ENCODE results near the gene EMC8.

The EMC8 gene

DNA sequence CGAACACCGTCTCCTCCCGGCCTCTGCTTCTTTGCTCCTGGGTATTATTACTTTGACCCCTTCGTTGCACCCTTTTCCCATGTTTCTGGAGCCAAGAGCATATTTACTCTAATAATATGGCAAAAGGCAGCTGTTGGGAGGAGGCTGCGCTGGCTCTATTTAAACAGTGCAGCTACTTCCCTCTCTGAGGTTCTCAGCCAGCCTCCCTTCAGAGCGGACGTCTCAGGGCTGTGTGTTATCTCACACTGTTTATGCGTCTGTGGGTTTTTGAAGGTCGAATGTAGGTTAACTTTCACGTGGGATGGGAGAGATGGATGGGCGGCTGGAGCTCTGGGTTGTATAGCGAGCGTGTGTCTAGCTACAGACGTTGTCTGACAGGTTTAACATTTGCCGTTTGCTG lies 45.4 kb upstream of the EMC8 start:
- no peak for DNase-seq (ENCODE audit: low spot score)
- peak overlapping the region; percentile 17 for H3K4me3 ChIP-seq
- TF ChIP-seq, protein P1, sequence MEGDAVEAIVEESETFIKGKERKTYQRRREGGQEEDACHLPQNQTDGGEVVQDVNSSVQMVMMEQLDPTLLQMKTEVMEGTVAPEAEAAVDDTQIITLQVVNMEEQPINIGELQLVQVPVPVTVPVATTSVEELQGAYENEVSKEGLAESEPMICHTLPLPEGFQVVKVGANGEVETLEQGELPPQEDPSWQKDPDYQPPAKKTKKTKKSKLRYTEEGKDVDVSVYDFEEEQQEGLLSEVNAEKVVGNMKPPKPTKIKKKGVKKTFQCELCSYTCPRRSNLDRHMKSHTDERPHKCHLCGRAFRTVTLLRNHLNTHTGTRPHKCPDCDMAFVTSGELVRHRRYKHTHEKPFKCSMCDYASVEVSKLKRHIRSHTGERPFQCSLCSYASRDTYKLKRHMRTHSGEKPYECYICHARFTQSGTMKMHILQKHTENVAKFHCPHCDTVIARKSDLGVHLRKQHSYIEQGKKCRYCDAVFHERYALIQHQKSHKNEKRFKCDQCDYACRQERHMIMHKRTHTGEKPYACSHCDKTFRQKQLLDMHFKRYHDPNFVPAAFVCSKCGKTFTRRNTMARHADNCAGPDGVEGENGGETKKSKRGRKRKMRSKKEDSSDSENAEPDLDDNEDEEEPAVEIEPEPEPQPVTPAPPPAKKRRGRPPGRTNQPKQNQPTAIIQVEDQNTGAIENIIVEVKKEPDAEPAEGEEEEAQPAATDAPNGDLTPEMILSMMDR (IDR thresholded peaks at IDR 0.05), result no peak
- no peak overlapping the region for H3K27ac ChIP-seq

DNA sequence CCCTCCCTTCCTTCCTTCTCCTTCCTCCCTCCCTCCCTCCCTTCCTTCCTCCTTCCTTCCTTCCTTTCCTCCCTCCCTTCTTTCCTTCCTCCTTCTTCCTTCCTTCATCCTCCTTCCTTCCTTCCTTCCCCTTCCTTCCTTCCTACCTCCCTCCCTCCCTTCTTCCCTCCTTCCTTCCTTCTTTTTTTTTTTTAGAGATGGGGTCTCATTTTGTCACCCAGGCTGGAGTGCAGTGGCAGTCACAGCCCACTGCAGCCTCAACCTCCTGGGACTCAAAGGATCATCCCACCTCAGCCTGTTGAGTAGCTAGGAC lies 44.8 kb upstream of the EMC8 start:
- Histone ChIP-seq H3K27ac (no peak overlapping the region), H3K4me3 (no peak overlapping the region)
- TF ChIP-seq, protein P1 (IDR thresholded peaks at IDR 0.05), result no peak
- DNase-seq (ENCODE audit: low spot score), result no peak

DNA sequence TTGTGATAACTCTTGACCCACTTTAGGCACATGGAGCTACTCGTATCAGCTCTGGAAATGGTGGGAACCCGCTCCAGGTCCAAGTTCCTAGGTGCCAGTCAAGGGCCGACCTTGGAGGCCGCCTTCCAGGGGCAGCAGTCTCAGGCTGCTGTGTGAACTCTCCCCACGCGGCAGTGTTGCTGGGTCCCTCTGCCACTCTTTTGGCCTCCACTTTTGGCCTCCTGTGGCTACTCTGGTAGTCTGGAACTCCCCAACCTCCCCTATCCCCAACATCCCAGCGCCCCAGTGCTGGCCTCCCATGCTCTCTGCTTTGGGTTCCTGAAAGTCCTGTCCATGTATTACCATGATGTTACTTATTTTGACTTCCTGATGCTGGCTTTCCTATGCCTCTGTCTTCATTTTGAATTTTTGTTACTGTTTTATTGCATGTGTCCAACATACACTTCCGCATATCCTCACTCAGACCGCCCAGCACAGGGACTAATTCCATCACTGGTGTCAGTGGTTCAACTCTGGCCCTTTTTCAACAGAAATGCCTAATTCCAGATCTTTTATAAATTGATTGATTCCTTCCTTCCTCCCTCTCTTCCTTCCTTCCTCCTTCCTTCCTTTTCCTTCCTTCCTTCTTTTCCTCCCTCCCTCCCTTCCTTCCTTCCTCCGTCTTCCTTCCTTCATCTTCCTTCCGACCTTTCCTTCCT lies 44.3 kb upstream of the EMC8 start:
- Histone ChIP-seq H3K4me3 (no peak overlapping the region), H3K27ac (no peak overlapping the region)
- TF ChIP-seq, protein P1 (IDR thresholded peaks at IDR 0.05), result no peak
- DNase-seq (ENCODE audit: low spot score), result no peak

DNA sequence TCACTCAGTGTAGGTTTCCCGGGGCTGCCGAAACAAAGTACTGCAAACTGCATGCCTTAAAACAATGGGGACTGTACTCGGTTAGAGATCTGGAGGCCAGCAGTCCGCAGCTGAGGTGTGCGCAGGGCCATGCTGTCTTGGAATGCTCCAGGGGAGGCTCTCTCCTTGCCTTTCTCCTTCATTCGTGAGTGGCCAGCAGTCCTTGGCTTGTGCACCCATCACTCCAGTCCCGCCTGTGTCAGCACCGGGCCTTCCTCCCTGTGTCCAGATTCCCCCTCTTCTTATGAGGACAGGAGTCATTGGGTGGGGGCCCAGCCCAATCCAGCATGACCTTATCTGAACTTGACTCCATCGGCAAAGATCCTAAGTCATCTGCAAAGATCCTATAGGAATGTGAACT lies 43.5 kb upstream of the EMC8 start:
- no peak for DNase-seq (ENCODE audit: low spot score)
- H3K27ac ChIP-seq, result no peak overlapping the region
- H3K4me3 ChIP-seq, result no peak overlapping the region
- TF ChIP-seq, protein P1 (IDR thresholded peaks at IDR 0.05), result no peak

DNA sequence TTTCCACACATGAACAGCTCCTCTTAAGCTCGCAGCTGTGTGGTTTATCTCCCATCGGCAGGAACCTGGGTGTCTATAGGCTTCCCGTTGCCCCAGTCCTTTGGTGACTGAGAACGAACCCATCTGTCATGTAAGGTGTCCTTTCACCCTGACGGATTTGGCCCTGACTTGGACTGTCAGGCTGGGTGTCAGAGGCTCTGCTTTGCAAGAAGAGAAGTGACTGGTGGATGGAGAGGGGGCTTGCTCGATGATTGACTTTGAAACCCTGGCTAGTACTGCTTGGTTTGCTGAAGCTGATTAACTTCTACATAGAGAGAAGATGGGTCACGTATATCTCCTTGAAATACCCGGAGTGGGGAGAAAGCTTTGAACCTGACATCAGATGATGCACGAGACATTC lies 43.1 kb upstream of the EMC8 start:
- H3K27ac ChIP-seq, result no peak overlapping the region
- TF ChIP-seq, protein P1 (IDR thresholded peaks at IDR 0.05), result no peak
- H3K4me3 ChIP-seq, result no peak overlapping the region
- DNase-seq (ENCODE audit: low spot score), result no peak

DNA sequence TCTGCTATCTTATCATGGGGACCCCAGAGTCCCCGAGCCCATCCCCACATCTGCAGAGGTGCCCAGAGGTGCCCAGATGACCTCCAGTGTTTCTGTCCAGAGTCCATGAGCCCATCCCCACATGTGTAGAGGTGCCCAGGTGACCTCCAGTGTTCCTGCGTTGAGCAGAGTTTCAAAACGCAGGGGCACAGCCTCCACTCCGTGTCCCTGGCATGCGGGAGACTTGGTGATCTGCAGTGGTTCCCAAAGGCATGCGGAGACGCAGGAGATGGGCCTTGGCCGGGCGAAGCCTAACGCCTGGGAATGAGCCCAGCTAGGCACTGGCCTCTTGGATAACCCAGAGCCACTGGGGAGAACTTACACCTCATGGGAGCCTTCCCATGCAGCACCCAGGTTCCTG lies 41.5 kb upstream of the EMC8 start:
- no peak for DNase-seq (ENCODE audit: low spot score)
- Histone ChIP-seq H3K27ac (no peak overlapping the region), H3K4me3 (no peak overlapping the region)
- TF ChIP-seq, protein P1 (IDR thresholded peaks at IDR 0.05), result no peak

DNA sequence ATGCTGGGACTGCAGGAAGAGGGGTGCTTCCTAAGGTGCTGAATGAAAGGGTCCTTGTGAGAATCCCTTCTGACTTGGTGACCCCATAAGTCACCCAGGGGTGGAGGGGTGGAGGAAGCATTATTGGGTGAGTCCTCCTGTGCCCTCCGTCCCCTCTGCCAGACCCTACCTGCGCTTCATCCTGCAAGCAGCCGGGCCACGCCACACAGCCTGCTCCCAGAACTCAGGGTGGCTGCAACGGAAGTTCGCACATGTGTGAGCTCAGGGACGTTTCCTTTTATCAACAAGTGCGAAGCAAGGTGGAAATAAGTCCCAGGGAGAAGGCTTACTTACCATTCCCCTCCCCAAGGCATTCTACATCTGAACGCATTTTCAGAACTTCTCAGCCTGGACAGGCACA lies 41.1 kb upstream of the EMC8 start:
- H3K27ac ChIP-seq, result no peak overlapping the region
- H3K4me3 ChIP-seq, result no peak overlapping the region
- no peak for DNase-seq (ENCODE audit: low spot score)
- TF ChIP-seq, protein P1 (IDR thresholded peaks at IDR 0.05), result no peak

All from coronary artery (tissue), 2 donors.